ENCODE measurements around the gene HDAC4. TPM values are rescaled to one million over a fixed set of nuclear protein-coding genes. Genes with fewer than 3 reads are reported as not detected.
A peak's percentile ranks its signal among the peaks of the same experiment; 100 is the strongest.

HDAC4 gene
- total and polyA plus RNA-seq, 9 of the 15 experiments (the other 6 are each of a cell fraction or from before 2014, with no cell fraction given), result 0.11 to 20.2 (median 4.0) TPM

DNA sequence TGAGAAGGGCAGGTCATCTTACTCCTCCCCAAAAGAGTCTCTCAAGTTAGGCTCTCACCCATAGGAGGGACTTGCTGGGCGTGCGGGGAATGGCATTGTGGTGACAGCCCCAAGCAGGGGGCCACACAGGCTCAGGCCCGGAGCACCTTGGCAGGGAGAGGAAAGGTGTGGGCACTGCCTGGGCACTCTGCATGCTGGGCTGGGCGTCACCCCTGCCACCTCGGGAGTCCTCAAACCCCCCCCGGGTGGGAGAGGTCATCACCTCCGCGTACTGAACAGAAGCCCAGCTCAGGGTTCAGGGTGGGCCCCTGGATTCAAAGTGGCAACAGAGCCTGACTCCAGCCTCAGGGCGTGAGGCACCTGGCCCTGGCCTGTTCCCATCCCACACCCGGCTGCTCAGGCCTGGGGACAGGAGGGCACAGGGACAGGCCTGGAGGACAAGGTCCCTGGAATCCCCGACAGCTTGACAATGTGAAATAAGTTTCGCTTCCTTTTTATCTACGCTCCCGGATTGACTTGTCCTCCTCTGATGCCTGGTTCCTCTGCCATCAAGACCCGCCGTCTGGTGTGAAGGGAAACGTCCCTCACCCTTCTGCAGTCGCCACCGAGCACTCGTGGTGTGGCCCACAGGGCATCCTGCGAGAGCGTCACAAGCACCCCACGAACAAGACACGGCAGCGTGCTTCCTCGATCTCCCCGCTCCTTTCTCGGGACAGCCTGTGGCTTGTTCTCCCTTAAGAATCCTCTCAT is 97.8 kb downstream of the HDAC4 start:
- TF ChIP-seq, protein P1, sequence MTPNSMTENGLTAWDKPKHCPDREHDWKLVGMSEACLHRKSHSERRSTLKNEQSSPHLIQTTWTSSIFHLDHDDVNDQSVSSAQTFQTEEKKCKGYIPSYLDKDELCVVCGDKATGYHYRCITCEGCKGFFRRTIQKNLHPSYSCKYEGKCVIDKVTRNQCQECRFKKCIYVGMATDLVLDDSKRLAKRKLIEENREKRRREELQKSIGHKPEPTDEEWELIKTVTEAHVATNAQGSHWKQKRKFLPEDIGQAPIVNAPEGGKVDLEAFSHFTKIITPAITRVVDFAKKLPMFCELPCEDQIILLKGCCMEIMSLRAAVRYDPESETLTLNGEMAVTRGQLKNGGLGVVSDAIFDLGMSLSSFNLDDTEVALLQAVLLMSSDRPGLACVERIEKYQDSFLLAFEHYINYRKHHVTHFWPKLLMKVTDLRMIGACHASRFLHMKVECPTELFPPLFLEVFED (CRISPR knock-in tag; conservative IDR thresholded peaks at IDR 0.05), result no peak
- TF ChIP-seq, protein P2, sequence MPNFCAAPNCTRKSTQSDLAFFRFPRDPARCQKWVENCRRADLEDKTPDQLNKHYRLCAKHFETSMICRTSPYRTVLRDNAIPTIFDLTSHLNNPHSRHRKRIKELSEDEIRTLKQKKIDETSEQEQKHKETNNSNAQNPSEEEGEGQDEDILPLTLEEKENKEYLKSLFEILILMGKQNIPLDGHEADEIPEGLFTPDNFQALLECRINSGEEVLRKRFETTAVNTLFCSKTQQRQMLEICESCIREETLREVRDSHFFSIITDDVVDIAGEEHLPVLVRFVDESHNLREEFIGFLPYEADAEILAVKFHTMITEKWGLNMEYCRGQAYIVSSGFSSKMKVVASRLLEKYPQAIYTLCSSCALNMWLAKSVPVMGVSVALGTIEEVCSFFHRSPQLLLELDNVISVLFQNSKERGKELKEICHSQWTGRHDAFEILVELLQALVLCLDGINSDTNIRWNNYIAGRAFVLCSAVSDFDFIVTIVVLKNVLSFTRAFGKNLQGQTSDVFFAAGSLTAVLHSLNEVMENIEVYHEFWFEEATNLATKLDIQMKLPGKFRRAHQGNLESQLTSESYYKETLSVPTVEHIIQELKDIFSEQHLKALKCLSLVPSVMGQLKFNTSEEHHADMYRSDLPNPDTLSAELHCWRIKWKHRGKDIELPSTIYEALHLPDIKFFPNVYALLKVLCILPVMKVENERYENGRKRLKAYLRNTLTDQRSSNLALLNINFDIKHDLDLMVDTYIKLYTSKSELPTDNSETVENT (CRISPR knock-in tag; IDR thresholded peaks at IDR 0.05), result no peak
- no peak for TF ChIP-seq MED1 (CRISPR knock-in tag; IDR thresholded peaks at IDR 0.05; ENCODE audit: borderline replicate concordance)
- TF ChIP-seq SUPT5H (IDR thresholded peaks at IDR 0.05), result no peak
- no peak for TF ChIP-seq SRSF9 (IDR thresholded peaks at IDR 0.05; ENCODE audit: borderline replicate concordance, low read depth, low read length)
- TF ChIP-seq HIVEP1 (CRISPR knock-in tag; IDR thresholded peaks at IDR 0.05), result no peak
- TF ChIP-seq NCOA1 (IDR thresholded peaks at IDR 0.05; ENCODE audit: low read depth), result no peak
- TF ChIP-seq RBFOX2 (IDR thresholded peaks at IDR 0.05; ENCODE audit: low read depth, low read length), result no peak
- TF ChIP-seq FOS (IDR thresholded peaks at IDR 0.05; ENCODE audit: extremely low read depth, insufficient read length), result no peak
- no peak for TF ChIP-seq ZNF217 (CRISPR knock-in tag; IDR thresholded peaks at IDR 0.05)
- no peak for TF ChIP-seq TAF1 (IDR thresholded peaks at IDR 0.05; ENCODE audit: control insufficient read depth, extremely low read depth, insufficient read depth, low read length, severe bottlenecking)
- no peak for TF ChIP-seq PHTF2 (CRISPR knock-in tag; IDR thresholded peaks at IDR 0.05)
- no peak for TF ChIP-seq ZKSCAN8 (CRISPR knock-in tag; IDR thresholded peaks at IDR 0.05)
- no peak for TF ChIP-seq POLR3G (IDR thresholded peaks at IDR 0.05; ENCODE audit: extremely low read depth, insufficient read length, insufficient replicate concordance)
- ChIA-PET POLR2A (interaction anchor here (1.9 kb wide), 1 partner anchor 9 kb away, joined by 9 read pairs; no protein-coding TSS in a partner anchor), CTCF (ENCODE audit: low intra/inter-chr PET ratio) (no interaction called here)
- no peak overlapping the region for H3K27ac ChIP-seq (ENCODE audit: extremely low read depth, low read depth, low read length)
- in situ Hi-C loops (cut with MboI), result no loop called here
- ATAC-seq (no peak), FAIRE-seq (no peak), DNase-seq (ENCODE audit: extremely low read depth in 1 of 4, low spot score in 3 of 4) (no peak)
- intact Hi-C loops (cut with micrococcal nuclease), result no loop called here
- peaks cover 8% of the 10 kb centered on the region; the same call in 1 of the 3 replicates for H3K79me2 ChIP-seq (ENCODE audit: control insufficient read depth, insufficient read depth, low read length)
- H3K4me1 ChIP-seq (replicated peaks in 1 of 2; ENCODE audit: control insufficient read depth in 2 of 2, insufficient read depth in 2 of 2, low read length in 2 of 2), result peaks cover 8 to 51% of the 10 kb centered on the region in 2 experiments; a peak in 4 of 5 replicates
- H4K20me1 ChIP-seq (replicated peaks; ENCODE audit: control insufficient read depth, insufficient read depth, low read length), result no peaks in the 10 kb centered on the region; the same call in 1 of the 2 replicates
- H2AFZ ChIP-seq (ENCODE audit: low read depth, low read length), result no peak overlapping the region
- no peaks in the 10 kb centered on the region for H3K9me3 ChIP-seq (replicated peaks; ENCODE audit: control insufficient read depth, insufficient read depth, low read depth, low read length)
- H3K9me1 ChIP-seq (ENCODE audit: control insufficient read depth, insufficient read depth, low read length), result no peaks in the 10 kb centered on the region
- peak overlapping the region in 1 of 2 experiments; percentile 83; a peak in 2 of 4 replicates for H3K9ac ChIP-seq (ENCODE audit: insufficient read depth in 1 of 2, low read depth in 2 of 2, low read length in 2 of 2)
- H3K4me2 ChIP-seq (ENCODE audit: insufficient read depth, low read length), result no peak overlapping the region
- H3K4me3 ChIP-seq, result no peak overlapping the region
- no TSS peak for BruUV-seq (replicated peaks)
- 100% methylated on average over 3 of the region's 28 CpGs for WGBS (ENCODE audit: insufficient coverage, low coverage, missing lambda C conversion rate)
- no peaks in the 10 kb centered on the region for H3K36me3 ChIP-seq (ENCODE audit: control insufficient read depth, insufficient read depth, low read length)
- H3K27me3 ChIP-seq (ENCODE audit: control insufficient read depth in 2 of 2, insufficient read depth in 2 of 2, low read length in 2 of 2), result no peaks in the 10 kb centered on the region
